G401.6 (cell line): ENCODE data around the gene KRTAP2-2.
"Not testable (repeated sequence)": the region's sequence is repeated elsewhere in the genome, so short reads cannot be mapped to it uniquely, and the experiment has no call there.

Experiments used
- FAIRE-seq: peaks from 2 replicates; lab custom pipeline; 2012; peaks lifted over from hg19 to GRCh38; lab: Jason Lieb, UNC

Gene KRTAP2-2

GRCh38 chr17:41064301-41064700 lies 9.3 kb upstream of the KRTAP2-2 start:
- FAIRE-seq: no peak

DNA sequence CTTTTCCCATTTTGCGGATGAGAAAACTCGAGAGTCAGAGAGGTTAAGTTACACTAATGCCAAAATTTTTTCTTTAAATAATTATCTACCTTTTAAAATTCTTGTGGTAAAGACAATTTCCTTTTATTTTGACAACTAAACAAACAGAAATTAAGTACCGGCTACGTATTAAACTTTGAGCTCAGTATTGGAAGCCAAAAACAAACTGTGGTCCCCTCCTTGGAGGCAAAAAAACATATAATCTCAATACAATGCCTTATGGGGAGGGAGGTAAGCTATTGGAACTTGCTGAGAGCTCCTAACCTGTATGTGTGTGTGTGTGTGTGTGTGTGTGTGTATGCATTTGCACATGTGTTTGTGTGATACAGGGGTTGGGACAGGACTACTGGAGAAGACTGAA lies 8.4 kb upstream of the KRTAP2-2 start:
- FAIRE-seq: no peak

GRCh38 chr17:41061964-41062363 lies 6.9 kb upstream of the KRTAP2-2 start:
- peak; percentile 87 for FAIRE-seq

GRCh38 chr17:41060052-41060604 lies 5.1 kb upstream of the KRTAP2-2 start, which contains the start of gene KRTAP2-3:
Gene KRTAP2-3, minus strand, starts transcription at chr17:41060114. Its CDS starts 64 bp downstream, at chr17:41060050.
- peak; percentile 82 for FAIRE-seq

GRCh38 chr17:41059276-41060051 lies 4.4 kb upstream of the KRTAP2-2 start:
- not testable (repeated sequence) for FAIRE-seq

DNA sequence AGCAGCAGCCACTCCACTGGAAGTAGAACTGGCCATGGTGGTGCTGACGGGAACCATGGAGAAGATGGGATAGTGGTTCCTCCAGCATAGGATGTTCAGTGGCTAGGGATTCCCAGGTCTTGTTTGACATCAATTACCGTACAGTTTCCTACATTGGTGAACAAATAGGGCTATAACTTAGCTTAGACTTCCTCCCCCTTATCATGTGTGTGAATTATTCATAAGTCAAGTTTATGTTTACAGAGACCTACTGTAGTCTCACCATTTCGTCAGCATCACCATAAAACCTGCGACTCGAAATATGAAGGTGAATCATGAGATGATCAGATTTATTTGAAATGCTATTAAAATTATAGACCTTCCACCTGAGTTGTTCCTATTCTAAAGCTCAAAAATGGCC lies 3.7 kb upstream of the KRTAP2-2 start:
- FAIRE-seq: no peak

- FAIRE-seq: no peak
These were observed 2.5 kb upstream of the KRTAP2-2 start for GRCh38 chr17:41057547-41057946.

GRCh38 chr17:41054556-41054955 lies 474 bp downstream of the KRTAP2-2 start:
- not testable (repeated sequence) for FAIRE-seq

DNA sequence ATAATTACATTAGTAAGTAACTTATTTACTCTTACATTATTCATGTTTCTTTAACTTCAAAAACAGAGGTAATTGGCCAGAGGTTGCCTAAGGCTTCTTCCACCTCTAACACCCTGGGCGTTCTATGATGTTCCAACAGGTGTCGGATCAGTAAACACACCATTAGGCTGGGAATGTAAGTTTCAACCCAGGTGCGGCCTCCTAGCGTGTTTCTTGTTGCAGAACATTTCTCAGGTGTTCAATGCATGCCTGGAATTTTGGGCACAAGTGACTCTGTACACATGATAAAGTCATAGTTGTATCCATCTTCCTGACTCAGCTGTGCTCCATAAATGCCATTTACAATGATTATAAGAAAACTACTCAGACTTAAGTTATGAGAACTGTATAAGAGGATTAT lies 1.0 kb downstream of the KRTAP2-2 start:
- no peak for FAIRE-seq

DNA sequence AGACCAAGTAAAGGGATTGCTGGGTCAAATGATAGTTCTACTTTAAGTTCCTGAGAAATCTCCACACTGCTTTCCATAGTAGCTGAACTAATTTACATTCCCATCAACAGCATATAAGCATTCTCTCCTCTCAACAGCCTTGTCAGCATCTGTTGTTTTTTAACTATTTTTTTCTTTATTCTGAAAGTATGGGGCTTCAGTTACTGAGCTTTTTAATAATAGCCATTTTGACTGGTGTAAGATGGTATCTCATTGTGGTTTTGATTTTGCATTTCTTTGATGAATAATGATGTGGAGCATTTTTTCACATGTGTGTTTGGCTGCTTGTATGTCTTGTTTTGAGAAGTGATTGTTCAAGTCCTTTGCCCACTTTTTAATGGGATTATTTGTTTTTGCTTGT lies 2.5 kb downstream of the KRTAP2-2 start:
- FAIRE-seq: no peak

DNA sequence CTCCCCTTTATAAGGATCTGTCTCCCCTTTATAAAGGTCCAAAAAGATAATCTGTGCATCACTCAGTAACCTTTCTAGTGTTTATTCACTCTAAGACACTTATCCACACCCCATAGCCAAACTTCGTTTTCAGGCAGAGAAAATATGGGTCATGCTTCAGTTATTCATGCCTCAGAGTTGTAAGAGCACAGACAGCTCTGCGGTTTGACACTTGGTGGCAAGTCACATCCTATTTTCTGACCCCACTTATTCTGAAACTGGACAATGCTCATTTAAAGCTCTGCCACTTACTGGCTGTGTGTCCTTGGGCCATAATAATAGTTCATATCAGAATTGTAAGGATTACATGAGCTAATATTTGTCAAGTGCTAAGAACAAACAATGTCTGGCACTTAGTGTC lies 5.9 kb downstream of the KRTAP2-2 start:
- peak; percentile 23 for FAIRE-seq

GRCh38 chr17:41048441-41048840 lies 6.6 kb downstream of the KRTAP2-2 start:
- peak; percentile 85 for FAIRE-seq

DNA sequence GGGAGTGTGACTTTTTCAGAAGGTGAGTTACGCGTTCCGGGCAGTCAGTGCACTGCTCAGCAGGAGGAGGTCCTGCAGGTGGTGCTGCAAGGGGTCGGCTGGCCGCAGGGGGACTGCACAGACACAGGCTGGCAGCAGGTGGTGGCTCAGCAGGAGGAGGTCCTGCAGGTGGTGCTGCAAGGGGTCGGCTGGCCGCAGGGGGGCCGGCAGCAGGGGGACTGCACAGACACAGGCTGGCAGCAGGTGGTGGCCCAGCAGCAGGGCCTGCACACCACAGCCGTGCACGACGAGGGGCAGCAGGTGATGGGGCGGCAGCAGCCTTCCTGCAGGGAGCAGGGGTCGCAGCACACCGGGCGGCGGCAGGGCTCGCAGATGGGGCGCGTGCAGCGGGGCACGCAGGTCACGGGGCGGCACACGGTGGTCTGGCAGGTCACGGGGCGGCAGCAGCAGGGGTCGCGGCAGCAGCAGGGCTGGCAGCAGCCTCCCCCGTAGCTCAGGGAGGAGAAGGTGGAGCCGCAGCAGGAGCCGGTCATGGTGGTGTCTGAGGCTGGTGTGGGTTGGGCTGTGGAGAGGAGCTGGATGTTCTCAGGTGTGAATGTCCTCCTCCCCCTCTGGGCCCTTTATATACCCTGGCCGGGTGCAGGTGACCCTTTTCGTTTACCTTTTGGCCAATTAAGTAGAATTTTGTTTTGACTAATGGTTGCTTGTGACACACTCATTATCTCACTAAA lies 8.1 kb downstream of the KRTAP2-2 start, which contains the start of gene KRTAP2-1:
KRTAP2-1 (minus strand) TSS at position 582 of the 731 bp plus-strand sequence; CDS start at position 533, 49 bp downstream.
- FAIRE-seq: not testable (repeated sequence)

DNA sequence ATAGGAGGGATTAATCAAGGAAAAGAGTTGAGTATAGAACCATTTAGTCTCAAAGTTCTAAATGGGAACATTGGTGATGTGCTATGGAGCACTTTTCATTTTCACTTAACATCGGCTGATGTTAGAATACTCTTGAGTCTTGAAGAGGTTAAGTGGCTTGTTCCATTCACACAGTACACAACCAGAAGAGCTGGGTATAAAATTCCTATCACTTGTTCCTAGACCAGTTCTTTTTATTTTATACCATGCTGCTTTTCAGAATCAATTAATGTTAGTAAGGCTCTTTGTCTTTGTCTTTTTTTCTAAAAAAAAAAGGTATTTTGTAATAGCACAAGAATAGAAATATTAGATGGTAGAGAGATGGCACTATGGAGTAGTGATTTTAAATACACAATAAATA lies 12.1 kb downstream of the KRTAP2-2 start:
- no peak for FAIRE-seq

GRCh38 chr17:41040783-41041571 lies 14.1 kb downstream of the KRTAP2-2 start, which contains the start of gene KRTAP1-1:
Gene KRTAP1-1, minus strand, starts transcription at chr17:41041450. Its CDS starts 53 bp downstream, at chr17:41041397.
- FAIRE-seq: not testable (repeated sequence)

DNA sequence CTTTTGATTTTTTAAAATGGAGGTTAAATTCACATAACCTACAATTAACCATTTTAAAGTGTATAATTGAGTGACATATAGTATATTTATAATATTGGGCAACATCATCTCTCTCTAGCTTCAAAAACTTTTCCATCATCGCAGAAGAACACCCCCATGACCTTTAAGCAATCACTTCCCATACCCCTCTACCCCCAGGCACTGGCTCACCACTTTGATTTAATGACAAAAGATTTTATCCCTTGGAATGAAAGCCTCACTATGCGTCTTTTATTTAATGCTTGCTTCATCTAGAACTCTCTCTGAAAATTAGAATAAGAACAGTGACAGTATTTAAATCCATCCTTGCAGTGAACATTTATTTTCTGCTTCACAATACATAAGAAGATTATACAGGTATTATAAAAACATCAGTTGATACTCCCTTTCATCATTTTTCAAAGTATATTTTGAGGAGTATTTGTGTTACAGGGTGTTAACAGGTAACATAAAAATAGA lies 17.1 kb downstream of the KRTAP2-2 start:
- no peak for FAIRE-seq

DNA sequence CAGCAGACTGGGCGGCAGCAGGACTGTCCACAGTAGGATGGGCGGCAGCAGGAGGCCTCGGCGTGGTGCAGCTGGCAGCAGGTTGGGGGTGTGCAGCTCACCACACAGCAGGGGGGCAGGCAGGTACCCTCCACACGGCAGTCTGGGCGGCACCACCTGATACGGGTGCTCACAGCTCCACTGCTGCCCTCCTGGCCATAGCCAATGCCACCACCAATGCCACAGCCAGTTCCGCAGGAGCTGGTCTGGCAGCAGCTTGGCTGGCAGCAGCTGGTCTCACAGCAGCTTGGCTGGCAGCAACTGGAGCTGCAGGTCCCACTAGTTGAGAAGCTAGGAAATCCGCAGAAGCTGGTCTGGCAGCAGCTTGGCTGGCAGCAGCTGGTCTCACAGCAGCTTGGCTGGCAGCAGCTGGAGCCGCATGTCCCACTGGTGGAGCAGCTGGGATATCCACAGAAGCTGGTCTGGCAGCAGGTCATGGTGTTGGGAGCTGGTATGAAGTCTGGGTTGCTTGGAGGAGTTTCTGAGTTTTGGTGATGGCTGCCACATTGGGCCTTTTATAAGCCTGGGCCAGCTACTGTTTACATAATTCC lies 20.6 kb downstream of the KRTAP2-2 start, which contains the start of gene KRTAP1-3:
KRTAP1-3 (minus strand) TSS at position 529 of the 590 bp plus-strand sequence; CDS start at position 476, 53 bp downstream.
- not testable (repeated sequence) for FAIRE-seq

- no peak for FAIRE-seq
These were observed 25.3 kb downstream of the KRTAP2-2 start, which contains the start of gene KRTAP1-4 for GRCh38 chr17:41029633-41030245. Gene KRTAP1-4, minus strand, starts transcription at chr17:41030195. Its CDS starts 117 bp downstream, at chr17:41030078.

- FAIRE-seq: no peak
These were observed 28.1 kb downstream of the KRTAP2-2 start, which contains the start of gene KRTAP1-5 for GRCh38 chr17:41026715-41027471. Gene KRTAP1-5, minus strand, starts transcription at chr17:41027208. Its CDS starts 53 bp downstream, at chr17:41027155.

DNA sequence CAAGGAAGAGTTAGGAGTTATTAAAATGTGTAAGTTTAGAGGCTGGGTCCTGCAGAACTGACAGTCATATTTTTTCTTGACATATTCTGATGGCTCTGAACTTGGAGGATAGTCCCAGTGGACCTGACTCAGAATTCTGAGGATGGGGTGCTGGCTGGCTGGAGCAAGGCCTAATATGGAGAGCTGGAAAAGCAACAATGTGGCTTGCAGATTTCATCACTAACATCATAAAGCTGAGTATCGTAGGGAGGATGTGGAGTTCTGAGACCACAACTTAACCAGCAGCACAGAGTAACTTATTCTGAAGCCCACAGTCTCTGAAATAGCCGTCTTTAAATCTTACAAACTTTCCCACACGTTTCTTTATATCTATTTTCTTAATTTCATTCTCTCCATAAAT lies 30.3 kb downstream of the KRTAP2-2 start:
- no peak for FAIRE-seq
